IPS-18a (cell line): Measurements from ENCODE around the gene WNT5A.

Source experiments
- H3K27ac ChIP-seq: one replicate; pipeline ENCODE4 v1.5.1; 2013; ENCODE audit warnings: low read length
- H3K27me3 ChIP-seq: one replicate; pipeline ENCODE4 v1.6.1; 2013; ENCODE audit warnings: mild to moderate bottlenecking, low read length; ENCODE audit not compliant: control insufficient read depth, insufficient read depth
- H3K36me3 ChIP-seq: one replicate; pipeline ENCODE4 v1.6.1; 2013; ENCODE audit warnings: low read depth, low read length; ENCODE audit not compliant: control insufficient read depth
- H3K4me1 ChIP-seq: one replicate; pipeline ENCODE4 v1.6.1; 2013; ENCODE audit warnings: low read depth, low read length; ENCODE audit not compliant: control insufficient read depth
- H3K4me3 ChIP-seq: one replicate; pipeline ENCODE4 v1.5.1; 2013; ENCODE audit warnings: low read length
- H3K9ac ChIP-seq: one replicate; pipeline ENCODE4 v1.6.1; 2013; ENCODE audit warnings: mild to moderate bottlenecking, low read length, moderate library complexity
- H3K9me3 ChIP-seq: one replicate; pipeline ENCODE4 v1.6.1; 2013; ENCODE audit warnings: low read depth, low read length; ENCODE audit not compliant: control insufficient read depth

Gene WNT5A

DNA sequence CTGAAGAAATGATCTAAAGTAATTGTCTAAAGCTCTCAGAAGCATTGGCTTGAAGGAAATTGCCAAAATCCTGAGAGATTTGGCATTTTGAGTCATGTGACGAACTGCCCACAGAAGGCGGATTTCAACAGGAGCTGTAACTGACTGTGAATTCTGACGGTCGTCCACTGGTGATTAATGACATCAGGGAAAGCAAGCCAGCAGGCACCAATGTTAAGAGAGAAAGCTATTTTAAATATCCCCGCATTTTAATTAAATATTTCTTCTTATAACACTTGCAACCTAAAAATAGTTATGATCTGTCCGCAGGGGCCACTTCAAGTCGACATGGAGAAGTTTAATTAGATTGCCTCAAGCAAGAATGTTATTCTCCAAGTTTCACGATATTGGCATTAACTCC is 51.6 kb downstream of the WNT5A start:
- no peaks in the 10 kb centered on the region for H3K9me3 ChIP-seq
- no peak overlapping the region for H3K27ac ChIP-seq
- no peak overlapping the region for H3K9ac ChIP-seq
- no peak overlapping the region for H3K4me3 ChIP-seq
- H3K27me3 ChIP-seq, result no peaks in the 10 kb centered on the region
- H3K36me3 ChIP-seq, result no peaks in the 10 kb centered on the region
- no peaks in the 10 kb centered on the region for H3K4me1 ChIP-seq

DNA sequence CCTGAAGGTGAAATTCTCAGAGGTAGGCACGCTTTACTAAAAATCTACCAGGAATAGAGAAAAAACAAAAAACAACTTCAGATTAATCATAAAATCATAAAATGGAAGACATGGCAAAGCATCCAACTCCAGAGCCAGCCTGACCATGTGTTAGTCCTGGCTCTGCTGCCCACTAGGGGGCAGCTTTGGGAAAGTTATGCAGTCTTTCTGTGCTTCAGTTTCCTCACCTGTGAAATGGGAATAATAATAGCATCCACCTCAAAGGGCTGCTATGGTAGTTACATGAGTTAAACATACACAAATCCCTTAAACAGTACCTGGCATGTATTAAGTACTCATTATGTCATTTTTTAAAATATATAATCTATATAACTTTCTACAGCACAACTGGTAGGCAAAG is 52.3 kb downstream of the WNT5A start:
- H3K9me3 ChIP-seq, result no peaks in the 10 kb centered on the region

DNA sequence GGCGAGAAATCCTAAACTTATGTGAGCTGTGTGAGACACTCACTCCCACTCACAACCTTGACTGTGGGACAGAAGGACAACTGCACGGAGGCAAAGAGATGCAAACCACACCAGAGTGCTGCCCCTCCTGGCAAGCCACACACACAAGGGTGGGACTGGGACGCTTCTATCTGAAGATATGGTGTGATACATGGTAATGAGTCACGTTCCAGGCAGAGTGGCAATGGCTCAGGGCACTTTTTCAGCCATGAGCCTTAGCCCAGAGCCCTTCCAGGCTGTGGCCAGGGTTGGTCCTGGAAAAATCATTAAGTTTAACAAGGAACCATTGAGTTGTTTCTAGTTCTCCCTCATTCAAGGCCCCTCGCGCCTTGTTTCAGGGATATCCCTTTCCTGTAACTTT is 56.1 kb downstream of the WNT5A start:
- H3K27me3 ChIP-seq, result no peaks in the 10 kb centered on the region
- no peak overlapping the region for H3K4me3 ChIP-seq
- H3K27ac ChIP-seq, result no peak overlapping the region
- no peaks in the 10 kb centered on the region for H3K9me3 ChIP-seq
- H3K4me1 ChIP-seq, result no peaks in the 10 kb centered on the region
- H3K9ac ChIP-seq, result no peak overlapping the region
- no peaks in the 10 kb centered on the region for H3K36me3 ChIP-seq

More for the DNA sequence above, 52.3 kb downstream of the WNT5A start:
- Histone ChIP-seq H3K27ac (no peak overlapping the region), H3K9ac (no peak overlapping the region), H3K27me3 (no peaks in the 10 kb centered on the region), H3K36me3 (no peaks in the 10 kb centered on the region), H3K4me3 (no peak overlapping the region), H3K4me1 (no peaks in the 10 kb centered on the region)

DNA sequence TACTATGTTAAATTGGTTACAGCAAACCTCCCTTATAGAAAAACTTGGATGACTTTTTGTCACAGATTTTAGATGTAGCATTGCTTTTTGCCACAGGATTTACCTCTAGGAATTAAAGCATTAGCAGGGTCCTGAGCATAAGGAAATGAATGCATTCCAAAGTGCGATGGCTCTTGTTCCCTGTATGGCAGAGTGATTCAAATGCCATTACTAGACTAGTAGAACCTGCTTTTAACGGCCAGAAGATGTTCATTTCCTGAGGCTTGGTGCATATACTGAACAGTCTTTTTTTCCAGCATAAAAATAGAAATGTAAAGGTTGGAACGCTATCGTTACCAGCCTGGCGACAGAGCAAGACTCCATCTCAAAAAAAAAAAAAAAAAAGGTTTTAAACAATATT is 59.4 kb downstream of the WNT5A start:
- H3K27me3 ChIP-seq, result no peaks in the 10 kb centered on the region
- H3K27ac ChIP-seq, result no peak overlapping the region
- no peak overlapping the region for H3K4me3 ChIP-seq
- H3K4me1 ChIP-seq, result no peaks in the 10 kb centered on the region
- no peaks in the 10 kb centered on the region for H3K36me3 ChIP-seq
- H3K9ac ChIP-seq, result no peak overlapping the region
- no peaks in the 10 kb centered on the region for H3K9me3 ChIP-seq

DNA sequence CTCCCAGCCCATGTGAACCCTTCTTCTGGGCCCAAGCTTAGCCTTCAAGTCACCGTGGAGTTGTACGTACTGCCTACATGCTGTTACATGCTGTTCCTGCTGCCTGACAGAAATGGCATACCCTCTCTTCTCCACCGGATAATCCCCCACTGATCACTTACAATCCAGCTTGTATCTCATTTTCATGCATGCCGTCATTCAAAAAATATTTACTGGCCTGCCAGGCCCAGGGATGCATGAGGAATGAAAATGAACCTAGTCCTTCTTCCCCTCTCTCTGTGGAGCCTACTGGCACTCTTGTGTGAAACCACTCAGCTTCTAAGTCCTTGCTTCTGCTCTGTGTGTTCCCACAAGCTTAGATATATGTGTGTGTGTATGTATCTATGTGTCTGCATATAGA is 60.6 kb downstream of the WNT5A start:
- Histone ChIP-seq H3K36me3 (no peaks in the 10 kb centered on the region), H3K27me3 (no peaks in the 10 kb centered on the region), H3K9me3 (no peaks in the 10 kb centered on the region), H3K9ac (no peak overlapping the region), H3K4me3 (no peak overlapping the region), H3K4me1 (no peaks in the 10 kb centered on the region), H3K27ac (no peak overlapping the region)

DNA sequence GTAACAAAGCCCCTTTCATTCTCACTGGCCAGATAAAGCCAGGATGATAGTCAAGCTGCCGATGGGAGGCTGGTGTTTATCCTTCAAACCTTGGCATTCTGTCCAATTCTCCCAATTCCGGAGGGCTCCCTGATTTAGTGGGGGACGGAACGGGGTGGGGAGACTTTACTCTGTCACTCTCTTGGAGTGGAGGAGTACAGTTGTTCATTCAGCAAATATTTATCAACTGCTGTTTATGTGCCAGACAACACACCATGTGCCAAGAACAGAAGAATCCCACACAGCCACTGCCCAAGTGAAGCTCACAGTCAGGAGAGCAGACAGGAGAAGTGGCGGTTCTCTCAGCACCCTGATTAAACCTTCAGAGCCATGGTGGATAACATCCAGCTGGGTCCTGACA is 63.3 kb downstream of the WNT5A start:
- H3K27ac ChIP-seq, result no peak overlapping the region
- no peaks in the 10 kb centered on the region for H3K27me3 ChIP-seq
- H3K36me3 ChIP-seq, result no peaks in the 10 kb centered on the region
- H3K4me1 ChIP-seq, result no peaks in the 10 kb centered on the region
- H3K9me3 ChIP-seq, result no peaks in the 10 kb centered on the region
- H3K9ac ChIP-seq, result no peak overlapping the region
- no peak overlapping the region for H3K4me3 ChIP-seq

DNA sequence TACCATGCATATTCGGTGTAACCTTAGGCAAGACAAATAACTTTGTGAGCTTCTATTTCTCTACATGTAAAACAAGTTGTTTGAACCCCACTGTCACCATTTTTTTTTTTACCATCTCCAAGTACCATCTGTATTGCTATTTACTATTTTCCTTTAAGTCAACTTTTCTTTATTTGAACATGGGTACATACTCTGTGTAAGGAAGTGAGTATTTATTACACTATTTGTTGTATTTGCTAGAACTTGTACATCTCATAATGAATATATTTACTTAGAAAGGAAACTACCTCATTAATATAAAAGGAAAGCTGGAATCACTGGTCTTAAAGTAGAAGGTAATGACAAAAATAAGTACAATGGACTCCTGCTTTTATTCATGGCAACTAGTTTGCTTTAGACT is 69.9 kb downstream of the WNT5A start:
- Histone ChIP-seq H3K27me3 (no peaks in the 10 kb centered on the region), H3K9ac (no peak overlapping the region), H3K36me3 (no peaks in the 10 kb centered on the region), H3K4me1 (no peaks in the 10 kb centered on the region), H3K27ac (no peak overlapping the region), H3K9me3 (no peaks in the 10 kb centered on the region), H3K4me3 (no peak overlapping the region)

DNA sequence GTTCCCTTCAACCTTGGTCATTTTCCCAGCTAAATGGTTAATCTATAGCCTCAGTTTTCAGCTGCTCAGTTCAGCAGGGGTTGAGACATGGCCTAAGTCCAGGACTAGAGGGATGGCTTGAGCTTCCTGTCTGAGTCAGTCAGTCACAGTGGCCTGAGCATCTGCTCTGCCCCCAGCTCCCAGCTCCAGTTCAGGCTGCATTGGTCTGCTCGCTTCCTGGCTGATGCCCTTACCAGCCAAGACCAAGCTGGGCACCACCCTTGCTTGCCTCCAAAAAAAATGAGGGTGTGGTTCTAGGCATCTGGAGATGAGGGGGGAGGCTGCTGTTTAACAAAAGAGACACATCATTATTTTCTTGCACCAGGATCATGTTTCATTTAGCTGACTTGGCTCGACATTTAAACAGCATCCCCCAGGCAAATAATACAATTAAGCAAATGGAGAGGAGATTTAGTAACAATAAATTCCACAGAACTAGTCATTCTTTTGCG is 70.7 kb downstream of the WNT5A start:
- Histone ChIP-seq H3K27ac (no peak overlapping the region), H3K27me3 (no peaks in the 10 kb centered on the region), H3K9me3 (no peaks in the 10 kb centered on the region), H3K4me3 (no peak overlapping the region), H3K36me3 (no peaks in the 10 kb centered on the region), H3K9ac (no peak overlapping the region), H3K4me1 (no peaks in the 10 kb centered on the region)
